HL-60/S4 treated with retinoic acid at 250 ng/mL for 4 days and 3 days (cell line): ENCODE results near the gene WSCD2.

Experiments
- in situ Hi-C: fragments of 300-500 bp; cut with MboI; formaldehyde crosslinking; loops from 2 replicates; pipeline ENCODE4 v1.7.0; 2022; ENCODE audit warnings: low sequenced_read_pairs

WSCD2 gene

GRCh38 chr12:108152170-108152538 is 23.1 kb downstream of the WSCD2 start:
- in situ Hi-C loops, result no loop called here

GRCh38 chr12:108156717-108157116 is 27.6 kb downstream of the WSCD2 start:
- in situ Hi-C loops, result no loop called here

GRCh38 chr12:108157870-108158459 is 28.9 kb downstream of the WSCD2 start:
- in situ Hi-C loops, result no loop called here

- in situ Hi-C loops, result no loop called here
Measured at GRCh38 chr12:108162207-108162606, 33.1 kb downstream of the WSCD2 start.

- in situ Hi-C loops, result no loop called here
Measured at GRCh38 chr12:108166505-108166904, 37.4 kb downstream of the WSCD2 start.

- in situ Hi-C loops, result no loop called here
Measured at GRCh38 chr12:108167974-108168373, 38.9 kb downstream of the WSCD2 start.

GRCh38 chr12:108169708-108170107 is 40.6 kb downstream of the WSCD2 start:
- in situ Hi-C loops, result no loop called here

GRCh38 chr12:108170164-108170563 is 41.1 kb downstream of the WSCD2 start:
- in situ Hi-C loops, result no loop called here

GRCh38 chr12:108172033-108172432 is 42.9 kb downstream of the WSCD2 start:
- in situ Hi-C loops, result no loop called here

- in situ Hi-C loops, result no loop called here
Measured at GRCh38 chr12:108173160-108173559, 44.1 kb downstream of the WSCD2 start.

- in situ Hi-C loops, result no loop called here
Measured at GRCh38 chr12:108173892-108174291, 44.8 kb downstream of the WSCD2 start.

GRCh38 chr12:108174641-108175040 is 45.6 kb downstream of the WSCD2 start:
- in situ Hi-C loops, result no loop called here

GRCh38 chr12:108175310-108175709 is 46.2 kb downstream of the WSCD2 start:
- in situ Hi-C loops, result no loop called here

- in situ Hi-C loops, result no loop called here
Measured at GRCh38 chr12:108176292-108176691, 47.2 kb downstream of the WSCD2 start.

GRCh38 chr12:108177131-108177530 is 48.0 kb downstream of the WSCD2 start:
- in situ Hi-C loops, result no loop called here

GRCh38 chr12:108179305-108179704 is 50.2 kb downstream of the WSCD2 start:
- in situ Hi-C loops, result no loop called here

GRCh38 chr12:108180255-108181094 is 51.4 kb downstream of the WSCD2 start:
- in situ Hi-C loops, result no loop called here

GRCh38 chr12:108181095-108181454 is 52.0 kb downstream of the WSCD2 start:
- in situ Hi-C loops, result no loop called here

- in situ Hi-C loops, result no loop called here
Measured at GRCh38 chr12:108182096-108182495, 53.0 kb downstream of the WSCD2 start.

- in situ Hi-C loops, result no loop called here
Measured at GRCh38 chr12:108185002-108185401, 55.9 kb downstream of the WSCD2 start.

- in situ Hi-C loops, result no loop called here
Measured at GRCh38 chr12:108187831-108188230, 58.7 kb downstream of the WSCD2 start.

- in situ Hi-C loops, result no loop called here
Measured at GRCh38 chr12:108190529-108190928, 61.4 kb downstream of the WSCD2 start.

- in situ Hi-C loops, result no loop called here
Measured at GRCh38 chr12:108191086-108191485, 62.0 kb downstream of the WSCD2 start.
